ENCODE measurements around the gene NIPBL. TPM values are rescaled to one million over a fixed set of nuclear protein-coding genes. Genes with fewer than 3 reads are reported as not detected.
"Not testable (repeated sequence)": the region's sequence is repeated elsewhere in the genome, so short reads cannot be mapped to it uniquely, and the experiment has no call there.

Gene NIPBL
- polyA plus RNA-seq, 10 donors: 34.0 to 54.0 (median 40.9) TPM

GRCh38 chr5:36948041-36948440 lies 71.5 kb downstream of the NIPBL start:
- peak in 1 of 3 donors; percentile 31 for DNase-seq

DNA sequence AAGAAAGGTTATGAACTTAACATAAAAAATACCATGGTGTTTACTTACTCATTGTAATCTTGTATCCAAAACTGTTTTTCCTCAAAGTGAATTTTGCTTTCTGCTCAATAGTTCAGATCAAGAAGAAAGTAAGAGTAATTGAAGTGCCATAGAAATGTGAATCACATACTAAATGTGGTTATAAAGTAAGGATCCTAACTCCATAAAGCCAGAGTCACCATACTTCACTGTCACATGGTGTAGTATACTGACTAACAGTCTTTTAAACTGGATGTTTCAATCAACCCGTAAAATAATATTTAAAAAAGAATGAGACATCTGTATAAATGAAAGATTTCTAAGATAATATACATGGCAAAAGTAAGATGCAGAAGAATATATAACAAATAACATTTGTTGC lies 72.1 kb downstream of the NIPBL start:
- no peak for DNase-seq

- DNase-seq: no peak
These were observed 73.0 kb downstream of the NIPBL start for GRCh38 chr5:36949593-36949992.

DNA sequence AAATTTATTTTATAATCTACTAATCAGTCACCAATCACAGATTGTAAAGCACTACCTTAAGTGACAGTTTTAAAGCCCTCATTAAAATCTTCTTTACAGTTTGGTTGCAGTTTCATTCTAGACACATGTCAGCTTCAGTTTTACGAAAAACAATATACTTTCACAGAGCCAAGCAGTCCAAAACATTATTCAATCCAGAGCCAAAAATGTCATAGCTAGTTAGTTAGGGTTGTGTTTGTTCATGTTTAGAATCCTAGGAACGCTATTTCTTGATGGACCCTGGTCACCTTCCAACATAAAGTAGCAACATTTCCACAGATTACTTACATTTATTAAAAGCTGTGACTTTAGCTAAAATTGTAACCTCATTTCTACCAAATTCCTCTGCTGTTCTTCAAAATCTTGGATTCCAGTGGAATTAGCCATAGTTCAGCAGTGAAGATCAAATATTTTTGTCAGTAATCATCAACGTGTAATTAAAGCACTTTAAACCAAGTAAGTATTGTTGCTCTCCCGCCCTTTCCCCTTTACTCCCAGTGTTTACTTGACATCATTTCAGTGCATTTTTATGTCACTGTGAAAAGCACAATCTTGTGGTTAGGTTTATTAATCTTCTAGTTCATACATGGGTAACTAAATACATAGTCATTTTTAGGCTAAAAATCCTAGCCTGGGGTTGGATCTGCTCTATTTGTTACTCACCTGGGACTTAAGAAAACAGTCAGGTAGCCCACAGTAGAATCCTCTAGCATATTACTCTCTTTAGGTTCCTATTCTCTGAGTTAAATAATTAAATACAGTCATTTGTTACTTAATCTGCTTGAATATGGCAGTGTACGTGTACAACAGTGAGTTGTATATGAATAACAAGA lies 74.3 kb downstream of the NIPBL start:
- DNase-seq: peak in 2 of 3 donors; percentile 12 to 54

GRCh38 chr5:36953043-36953442 lies 76.5 kb downstream of the NIPBL start:
- no peak for DNase-seq

- DNase-seq: no peak
These were observed 81.5 kb downstream of the NIPBL start for GRCh38 chr5:36957953-36958537.

- no peak for DNase-seq
These were observed 82.0 kb downstream of the NIPBL start for GRCh38 chr5:36958612-36959011.

DNA sequence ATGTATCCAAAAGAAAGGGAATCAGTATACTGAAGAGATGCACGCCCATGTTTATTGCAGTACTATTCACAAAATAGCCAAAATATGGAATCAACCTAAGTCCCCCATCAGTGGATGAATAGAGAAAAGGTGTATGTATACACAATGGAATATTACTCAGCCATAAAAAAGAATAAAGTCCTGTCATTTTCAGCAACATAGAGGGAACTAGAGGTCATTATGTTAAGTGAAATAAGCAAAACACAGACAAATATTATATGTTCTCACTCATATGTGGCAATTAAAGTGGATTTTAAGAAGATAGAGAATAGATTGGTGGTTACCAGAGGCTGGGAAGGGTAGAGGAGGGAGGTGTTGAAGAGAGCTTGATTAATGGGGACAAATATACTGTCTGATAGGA lies 88.6 kb downstream of the NIPBL start:
- DNase-seq: no peak

- DNase-seq: no peak
These were observed 93.3 kb downstream of the NIPBL start for GRCh38 chr5:36969700-36970395.

GRCh38 chr5:36978196-36978595 lies 101.6 kb downstream of the NIPBL start:
- no peak for DNase-seq

DNA sequence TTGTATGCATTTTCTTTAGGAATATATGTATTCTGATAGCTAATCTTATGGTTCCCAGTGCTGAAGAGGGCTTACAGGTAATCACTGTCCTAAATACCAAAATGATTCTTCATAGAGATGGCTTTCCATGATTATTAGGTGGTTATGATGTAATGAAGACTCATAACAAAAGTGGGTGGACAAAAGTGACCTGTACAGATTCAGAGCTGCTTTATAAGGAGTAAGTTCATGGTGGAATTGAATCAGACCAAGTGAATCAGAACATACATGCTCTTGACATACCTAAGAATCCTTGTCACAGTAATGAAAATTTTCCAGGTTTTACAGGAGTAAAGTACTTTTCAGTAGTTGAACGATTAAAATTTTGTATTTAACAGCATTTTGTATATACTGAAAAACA lies 105.6 kb downstream of the NIPBL start:
- no peak for DNase-seq

DNA sequence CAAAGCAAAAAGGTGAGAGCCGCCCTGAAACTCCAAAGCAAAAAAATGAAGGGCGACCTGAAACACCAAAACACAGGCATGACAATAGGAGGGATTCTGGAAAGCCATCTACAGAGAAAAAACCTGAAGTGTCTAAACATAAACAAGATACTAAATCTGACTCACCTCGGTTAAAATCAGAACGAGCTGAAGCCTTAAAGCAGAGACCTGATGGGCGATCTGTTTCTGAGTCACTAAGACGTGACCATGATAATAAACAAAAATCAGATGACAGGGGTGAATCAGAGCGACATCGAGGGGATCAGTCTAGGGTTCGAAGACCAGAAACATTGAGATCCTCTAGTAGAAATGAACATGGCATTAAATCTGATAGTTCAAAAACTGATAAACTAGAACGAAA lies 108.8 kb downstream of the NIPBL start:
- DNase-seq: no peak

DNA sequence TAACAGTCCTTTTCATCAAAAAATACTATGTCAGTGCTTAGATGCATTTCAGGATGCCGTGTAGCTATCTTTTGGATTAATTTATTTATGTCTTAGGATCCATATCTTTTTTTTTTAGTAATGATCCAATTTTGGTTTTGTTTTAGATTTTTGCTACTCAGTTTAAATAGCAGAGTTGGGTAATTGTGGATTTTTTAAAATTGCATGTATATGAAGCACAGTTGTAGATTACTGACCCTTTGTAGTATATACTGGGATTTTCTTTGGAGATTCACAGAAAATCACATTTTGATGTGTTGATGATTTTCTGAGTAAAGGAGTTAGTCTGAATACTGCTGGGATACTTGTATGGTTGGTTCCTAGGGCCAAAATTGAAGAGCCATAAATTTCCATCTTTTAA lies 111.8 kb downstream of the NIPBL start:
- DNase-seq: no peak

DNA sequence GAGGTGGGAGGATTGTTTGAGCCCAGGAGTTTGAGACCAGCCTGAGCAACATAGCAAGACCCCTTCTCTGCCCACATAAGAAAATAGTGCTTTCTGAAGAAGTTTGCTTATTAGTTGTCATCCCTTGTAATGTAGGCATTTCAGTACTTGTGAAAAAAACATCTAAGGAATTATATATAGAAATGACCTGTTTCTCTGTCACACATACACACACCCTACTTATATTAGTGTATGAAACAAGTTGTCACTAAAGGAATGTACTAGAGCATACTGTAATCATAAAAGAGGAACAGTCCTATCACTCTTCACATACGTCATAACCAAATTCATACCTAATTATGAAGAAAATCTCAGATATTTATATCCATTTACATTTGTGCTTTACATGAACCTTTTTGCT lies 122.0 kb downstream of the NIPBL start:
- DNase-seq: no peak

DNA sequence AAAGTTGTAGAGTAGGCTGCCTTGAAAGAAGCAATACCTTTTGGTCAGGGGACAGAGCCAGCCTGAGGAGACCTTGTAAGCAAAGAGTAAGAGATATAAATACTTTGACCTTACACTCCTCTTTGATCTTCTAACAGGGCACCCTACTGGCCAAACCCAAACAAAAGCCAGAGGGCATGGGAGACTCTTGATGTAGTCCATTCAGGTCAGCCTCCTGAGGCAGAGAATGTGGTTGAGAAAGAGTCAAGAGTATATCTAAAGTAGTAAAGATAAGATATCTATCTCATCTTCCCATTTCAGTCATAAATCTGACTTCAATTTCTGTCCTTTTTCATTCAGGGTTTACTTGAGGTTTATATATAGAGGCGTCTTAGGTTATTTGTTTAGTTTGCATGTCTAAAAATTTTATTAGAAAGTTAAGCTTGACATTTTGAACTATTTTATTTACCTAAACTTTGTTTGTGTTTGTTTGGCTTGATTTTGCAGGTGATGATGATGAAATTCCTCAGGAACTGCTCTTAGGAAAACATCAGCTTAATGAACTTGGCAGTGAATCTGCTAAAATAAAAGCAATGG lies 125.7 kb downstream of the NIPBL start:
- no peak for DNase-seq

DNA sequence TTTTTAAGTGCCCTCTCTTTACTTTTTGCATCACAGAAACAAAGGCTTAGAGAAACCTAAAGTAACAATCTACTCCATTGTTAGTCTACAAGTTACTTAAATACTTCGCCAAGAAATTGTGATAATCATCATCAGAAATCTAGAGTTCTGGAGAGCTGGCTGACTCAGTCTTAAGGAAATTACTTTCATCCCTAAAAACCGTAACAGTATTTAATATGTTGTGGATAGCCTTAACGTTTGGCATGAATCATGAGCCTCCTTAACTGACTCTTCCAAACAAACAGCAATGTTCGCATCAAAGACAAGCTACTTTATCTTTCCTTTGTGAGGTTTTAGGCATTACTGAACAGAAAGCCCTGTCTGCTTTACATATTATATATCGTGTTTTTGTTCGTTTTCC lies 128.7 kb downstream of the NIPBL start:
- DNase-seq: no peak

DNA sequence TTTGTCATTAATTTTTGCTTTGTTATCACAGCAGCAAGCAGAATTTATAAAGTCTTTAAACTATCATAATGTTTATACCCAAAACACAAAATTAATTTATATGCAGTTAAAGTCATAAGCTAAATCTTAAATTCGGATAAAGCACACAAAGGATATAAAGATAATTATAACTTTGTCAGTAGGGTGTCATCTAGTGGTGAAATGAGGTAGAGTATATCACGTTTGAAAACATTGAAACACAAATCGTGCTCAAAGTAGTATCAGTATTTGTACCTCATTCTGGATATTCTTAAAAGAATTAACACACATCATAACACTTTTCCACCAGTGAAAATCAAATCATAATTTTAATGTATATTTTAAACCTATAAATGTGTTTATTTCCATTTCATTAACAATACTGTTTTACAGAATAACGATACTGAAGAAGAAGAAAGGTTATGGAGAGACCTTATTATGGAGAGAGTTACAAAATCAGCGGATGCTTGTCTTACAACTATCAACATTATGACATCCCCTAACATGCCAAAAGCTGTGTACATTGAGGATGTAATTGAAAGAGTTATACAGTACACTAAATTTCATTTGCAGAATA lies 129.5 kb downstream of the NIPBL start:
- DNase-seq: peak; percentile 15 to 38 (median 19)

DNA sequence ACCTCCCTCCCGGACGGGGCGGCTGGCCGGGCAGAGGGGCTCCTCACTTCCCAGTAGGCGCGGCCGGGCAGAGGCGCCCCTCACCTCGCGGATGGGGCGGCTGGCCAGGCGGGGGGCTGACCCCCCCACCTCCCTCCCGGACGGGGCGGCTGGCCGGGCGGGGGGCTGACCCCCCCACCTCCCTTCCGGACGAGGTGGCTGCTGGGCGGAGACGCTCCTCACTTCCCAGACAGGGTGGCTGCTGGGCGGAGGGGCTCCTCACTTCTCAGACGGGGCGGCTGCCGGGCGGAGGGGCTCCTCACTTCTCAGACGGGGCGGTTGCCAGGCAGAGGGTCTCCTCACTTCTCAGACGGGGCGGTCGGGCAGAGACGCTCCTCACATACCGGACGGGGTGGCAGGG lies 136.6 kb downstream of the NIPBL start:
- DNase-seq: not testable (repeated sequence)

GRCh38 chr5:37014321-37014720 lies 137.8 kb downstream of the NIPBL start:
- DNase-seq: no peak

DNA sequence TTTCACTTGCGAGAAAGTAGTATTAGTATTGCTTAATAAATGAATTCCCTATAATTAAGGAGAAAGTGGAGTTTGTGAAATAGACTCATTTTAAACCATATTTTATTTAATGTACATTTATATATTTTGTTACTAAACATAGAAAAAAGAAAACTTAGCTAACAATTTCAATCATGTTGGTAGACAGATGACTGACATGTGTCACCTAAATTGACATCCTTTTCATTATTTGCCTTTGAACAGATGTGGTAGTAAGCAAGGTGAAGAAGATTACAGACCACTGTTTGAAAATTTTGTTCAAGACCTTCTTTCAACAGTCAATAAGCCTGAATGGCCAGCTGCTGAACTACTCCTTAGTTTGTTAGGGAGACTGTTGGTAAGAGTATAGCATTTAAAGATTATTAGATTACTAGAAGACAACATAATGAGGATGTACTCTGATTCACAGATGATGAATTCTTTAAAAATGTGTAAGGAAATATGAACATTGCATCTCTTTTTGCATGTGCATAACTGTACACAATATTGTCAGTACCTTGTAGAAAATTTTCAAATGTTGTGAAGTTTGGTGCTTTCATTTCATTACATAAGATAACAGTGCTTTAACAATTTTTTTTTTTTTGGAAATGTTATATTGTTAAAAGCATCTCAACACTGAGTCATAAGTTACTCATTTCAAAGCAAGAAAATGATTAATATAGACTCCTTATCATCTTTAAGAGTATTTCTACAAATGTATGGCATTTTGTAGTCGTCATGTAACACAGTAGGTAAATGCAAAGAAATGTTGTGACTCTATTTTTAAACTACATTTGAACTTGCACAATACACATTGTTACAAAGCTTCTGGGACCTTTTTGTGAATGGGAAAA lies 139.5 kb downstream of the NIPBL start:
- no peak for DNase-seq

DNA sequence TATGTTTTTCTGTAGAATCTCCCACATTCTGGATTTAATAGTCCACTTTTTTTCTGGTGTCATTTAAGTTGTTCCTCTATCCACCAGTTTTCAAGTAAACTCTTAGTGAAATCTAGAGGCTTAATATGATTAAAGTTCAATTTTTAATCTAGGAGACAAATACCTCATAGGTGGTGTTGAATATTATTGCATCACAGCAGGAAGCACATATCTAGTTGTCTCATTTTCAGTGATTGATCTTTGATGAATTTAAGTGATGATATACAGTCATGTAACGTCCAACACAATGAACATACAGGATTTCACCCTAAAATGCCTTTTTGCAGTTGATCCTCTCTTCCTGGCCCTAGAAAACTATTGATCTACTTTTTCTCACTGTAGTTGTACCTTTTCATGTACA lies 152.3 kb downstream of the NIPBL start:
- DNase-seq: no peak
